Endothelial cell of umbilical vein (primary cell): Measurements from ENCODE around the gene OR13J1. TPM values are rescaled to one million over a fixed set of nuclear protein-coding genes. Genes with fewer than 3 reads are reported as not detected.

ENCODE experiments used
- BruUV-seq: library from RNA; stranded (reverse); fragments of 400-500 nt; replicated peaks from 2 replicates; lab custom pipeline; 2021; lab: Mats Ljungman, UMichigan
- CTCF ChIA-PET: fragments of 300-600, 350-600 bp; sonication (Branson Sonifier 250); formaldehyde crosslinking; loops from one replicate; lab custom pipeline; 2021; ENCODE audit warnings: antibody characterized with exemption, inconsistent platforms; lab: Charles Lee
- POLR2A ChIA-PET: fragments of 300-600, 350-600 bp; sonication (Branson Sonifier 250); formaldehyde crosslinking; loops from one replicate; lab custom pipeline; 2021; ENCODE audit warnings: antibody characterized with exemption, inconsistent platforms; lab: Charles Lee
- DNase-seq: peaks from one replicate; pipeline ENCODE4 v3.0.0-alpha.2; 2011; ENCODE audit warnings: low read depth, low spot score
- FAIRE-seq: peaks from 2 replicates; lab custom pipeline; 2011; peaks lifted over from hg19 to GRCh38; lab: Jason Lieb, UNC
- H2AFZ ChIP-seq: 2 replicates; pipeline ENCODE4 v1.6.0; 2012; ENCODE audit warnings: low read depth, low read length, control low read depth, inconsistent platforms
- H3K27ac ChIP-seq: 2 replicates; pipeline ENCODE4 v1.5.1; 2011; ENCODE audit warnings: low read depth, mild to moderate bottlenecking, control low read depth, low read length, moderate library complexity; ENCODE audit not compliant: insufficient read depth
- H3K27me3 ChIP-seq, 2 experiments: 2 replicates each; pipeline versions ENCODE4 v1.6.0 to v1.6.1; 2011; ENCODE audit warnings: low read length in 2 of 2, mixed read lengths in 1 of 2; ENCODE audit not compliant: control insufficient read depth in 2 of 2, insufficient read depth in 2 of 2
- H3K36me3 ChIP-seq, 2 experiments: 2 replicates in 1 of 2; 3 replicates in 1 of 2; pipeline ENCODE4 v1.5.1; 2011; ENCODE audit warnings: low read length in 2 of 2, mild to moderate bottlenecking in 1 of 2, moderate library complexity in 1 of 2; ENCODE audit not compliant: control insufficient read depth in 2 of 2, insufficient read depth in 2 of 2; ENCODE audit errors: extremely low read depth in 1 of 2
- H3K4me1 ChIP-seq: 3 replicates; pipeline ENCODE4 v1.5.1; 2011; ENCODE audit warnings: mild to moderate bottlenecking, low read length; ENCODE audit not compliant: control insufficient read depth, insufficient read depth; ENCODE audit errors: extremely low read depth
- H3K4me2 ChIP-seq: 2 replicates; pipeline ENCODE4 v1.6.1; 2011; ENCODE audit warnings: low read length, control low read depth, mixed read lengths; ENCODE audit not compliant: insufficient read depth
- H3K4me3 ChIP-seq, 3 experiments: fragments of 200-600 bp in 1 of 3; sonication (generic), shearing (Covaris generic) in 1 of 3; replicated peaks in 1 of 3; 2 replicates each; pipeline ENCODE4 v1.5.1; 2011 to 2016; ENCODE audit warnings: control low read depth in 3 of 3, low read length in 3 of 3, mild to moderate bottlenecking in 2 of 3, inconsistent platforms in 1 of 3, low read depth in 1 of 3, moderate library complexity in 1 of 3; ENCODE audit not compliant: insufficient read depth in 1 of 3
- H3K79me2 ChIP-seq: 2 replicates; pipeline ENCODE4 v1.6.0; 2012; ENCODE audit warnings: low read length, inconsistent platforms; ENCODE audit not compliant: control insufficient read depth, insufficient read depth
- H3K9ac ChIP-seq: replicated peaks from 2 replicates; pipeline ENCODE3; 2011; ENCODE audit warnings: low read length, control low read depth; ENCODE audit not compliant: insufficient read depth; ENCODE audit errors: extremely low read depth
- H3K9me1 ChIP-seq: replicated peaks from 3 replicates; pipeline ENCODE4 v1.6.0; 2011; ENCODE audit warnings: mild to moderate bottlenecking, low read length; ENCODE audit not compliant: control insufficient read depth, insufficient read depth; ENCODE audit errors: extremely low read depth
- H3K9me3 ChIP-seq: replicated peaks from 2 replicates; pipeline ENCODE4 v1.5.1; 2012; ENCODE audit warnings: low read length, inconsistent platforms; ENCODE audit not compliant: control insufficient read depth, insufficient read depth
- H4K20me1 ChIP-seq: replicated peaks from 2 replicates; pipeline ENCODE3; 2011; ENCODE audit warnings: mild to moderate bottlenecking, low read length; ENCODE audit not compliant: control insufficient read depth, insufficient read depth; ENCODE audit errors: extremely low read depth
- CTCF ChIP-seq, 2 donors: IDR thresholded peaks; 1 replicate in 1 of 2; 2 replicates in 1 of 2; pipeline ENCODE4 v1.5.1; 2011; ENCODE audit warnings: low read length in 2 of 2, mild to moderate bottlenecking in 2 of 2, moderate library complexity in 2 of 2, control low read depth in 1 of 2, inconsistent platforms in 1 of 2, low read depth in 1 of 2; ENCODE audit not compliant: insufficient read depth in 1 of 2; ENCODE audit errors: extremely low read depth in 1 of 2
- EZH2 ChIP-seq: IDR thresholded peaks from 2 replicates; pipeline ENCODE4 v1.6.1; 2012; ENCODE audit warnings: borderline replicate concordance, low read depth, mild to moderate bottlenecking, moderate library complexity, low read length, inconsistent platforms; ENCODE audit not compliant: severe bottlenecking
- FOS ChIP-seq: IDR thresholded peaks from 2 replicates; pipeline ENCODE4 v1.6.1; 2011; ENCODE audit warnings: mild to moderate bottlenecking, low read length, moderate library complexity, borderline replicate concordance; ENCODE audit not compliant: insufficient read depth
- GATA2 ChIP-seq: IDR thresholded peaks from 2 replicates; pipeline ENCODE4 v1.7.0; 2011; ENCODE audit warnings: low read depth, mild to moderate bottlenecking, moderate library complexity, mixed read lengths, low read length; ENCODE audit not compliant: insufficient read length, insufficient read depth
- JUN ChIP-seq: IDR thresholded peaks from 2 replicates; pipeline ENCODE4 v1.6.1; 2011; ENCODE audit warnings: borderline replicate concordance, low read depth; ENCODE audit not compliant: insufficient read length, insufficient read depth
- MAX ChIP-seq: IDR thresholded peaks from 2 replicates; pipeline ENCODE4 v1.6.1; 2011; ENCODE audit not compliant: insufficient read depth, insufficient read length
- MYC ChIP-seq: IDR thresholded peaks from one replicate; pipeline ENCODE4 v1.6.1; 2011; ENCODE audit warnings: mild to moderate bottlenecking, low read depth, low read length
- POLR2A ChIP-seq: IDR thresholded peaks from 2 replicates; pipeline ENCODE4 v1.6.1; 2012; ENCODE audit warnings: low read depth, mild to moderate bottlenecking, control low read depth, low read length
- POLR2AphosphoS5 ChIP-seq: IDR thresholded peaks from 2 replicates; pipeline ENCODE4 v1.6.1; 2012; ENCODE audit warnings: low read depth, mild to moderate bottlenecking, control low read depth, low read length, moderate library complexity; ENCODE audit not compliant: insufficient read depth
- dilution Hi-C: fragments of 300-500 bp; cut with MboI; formaldehyde crosslinking; loops from one replicate; pipeline ENCODE4 v1.15.0; 2019; ENCODE audit warnings: low sequenced_read_pairs; ENCODE audit not compliant: extremely low pct_ligation_motif_present
- intact Hi-C: fragments of 100-400 bp; cut with micrococcal nuclease; formaldehyde crosslinking; loops from one replicate; pipeline ENCODE4 v1.10.0; 2022
- polyA plus RNA-seq, 4 experiments: library from polyadenylated mRNA; depleted of rRNA in 3 of 4; stranded (reverse) in 3 of 4; unstranded in 1 of 4; fragments of >200 nt; gene quantifications; 2 replicates each; pipeline versions ENCODE4 v1.2.1 to v1.2.3, GENCODE V29; 2011 to 2012; ENCODE audit warnings: missing spikeins in 1 of 4
- total RNA-seq: library from RNA; stranded (reverse); gene quantifications from 2 replicates; pipeline ENCODE4 v1.2.3, GENCODE V29; 2021

The OR13J1 gene
- total and polyA plus RNA-seq, 2 donors (not counting 3 experiments of a cell fraction or from before 2014, with no cell fraction given), result not detected

GRCh38 chr9:35859990-35860339, 10.2 kb downstream of the OR13J1 start:
- ChIA-PET POLR2A (no interaction called here), CTCF (interaction anchor here (1.0 to 4.8 kb wide), 4 partner anchors 11 to 70 kb away, joined by 3 to 27 read pairs (median 14); partner anchors contain the start of gene OR13J1)
- H3K4me1 ChIP-seq, result no peaks in the 10 kb centered on the region
- no TSS peak for BruUV-seq
- H3K79me2 ChIP-seq, result no peaks in the 10 kb centered on the region
- TF ChIP-seq GATA2, result no peak
- no peak for TF ChIP-seq MAX
- no peak for TF ChIP-seq JUN
- TF ChIP-seq EZH2, result no peak
- no peak for TF ChIP-seq CTCF (IDR thresholded peaks at IDR 0.05; ENCODE audit: extremely low read depth in 1 of 2, insufficient read depth in 1 of 2, low read depth in 1 of 2, low read length in 2 of 2)
- no peak for TF ChIP-seq MYC
- no peak for TF ChIP-seq POLR2A
- no peak for TF ChIP-seq POLR2AphosphoS5
- no peak for TF ChIP-seq FOS
- H3K9me1 ChIP-seq, result no peaks in the 10 kb centered on the region
- H4K20me1 ChIP-seq, result no peaks in the 10 kb centered on the region
- no peak overlapping the region for H2AFZ ChIP-seq
- FAIRE-seq, result no peak
- dilution Hi-C loops, result no loop called here
- peaks cover 18 to 48% of the 10 kb centered on the region in 2 experiments for H3K27me3 ChIP-seq
- no peak overlapping the region for H3K9ac ChIP-seq
- DNase-seq, result no peak
- H3K9me3 ChIP-seq, result no peaks in the 10 kb centered on the region
- H3K4me3 ChIP-seq, result no peak overlapping the region
- H3K4me2 ChIP-seq, result no peak overlapping the region
- no peaks in the 10 kb centered on the region for H3K36me3 ChIP-seq
- no peak overlapping the region for H3K27ac ChIP-seq
- intact Hi-C loops, result no loop called here
